HG03378 (cell line): ENCODE data around the gene ING5.

Experiments used
- ATAC-seq: cut with Tn5 transposase; IDR thresholded peaks from one replicate; pipeline ENCODE4 v1.9.1; 2021; ENCODE audit warnings: mild to moderate bottlenecking, moderate library complexity; ENCODE audit not compliant: unreplicated experiment

Gene ING5

DNA sequence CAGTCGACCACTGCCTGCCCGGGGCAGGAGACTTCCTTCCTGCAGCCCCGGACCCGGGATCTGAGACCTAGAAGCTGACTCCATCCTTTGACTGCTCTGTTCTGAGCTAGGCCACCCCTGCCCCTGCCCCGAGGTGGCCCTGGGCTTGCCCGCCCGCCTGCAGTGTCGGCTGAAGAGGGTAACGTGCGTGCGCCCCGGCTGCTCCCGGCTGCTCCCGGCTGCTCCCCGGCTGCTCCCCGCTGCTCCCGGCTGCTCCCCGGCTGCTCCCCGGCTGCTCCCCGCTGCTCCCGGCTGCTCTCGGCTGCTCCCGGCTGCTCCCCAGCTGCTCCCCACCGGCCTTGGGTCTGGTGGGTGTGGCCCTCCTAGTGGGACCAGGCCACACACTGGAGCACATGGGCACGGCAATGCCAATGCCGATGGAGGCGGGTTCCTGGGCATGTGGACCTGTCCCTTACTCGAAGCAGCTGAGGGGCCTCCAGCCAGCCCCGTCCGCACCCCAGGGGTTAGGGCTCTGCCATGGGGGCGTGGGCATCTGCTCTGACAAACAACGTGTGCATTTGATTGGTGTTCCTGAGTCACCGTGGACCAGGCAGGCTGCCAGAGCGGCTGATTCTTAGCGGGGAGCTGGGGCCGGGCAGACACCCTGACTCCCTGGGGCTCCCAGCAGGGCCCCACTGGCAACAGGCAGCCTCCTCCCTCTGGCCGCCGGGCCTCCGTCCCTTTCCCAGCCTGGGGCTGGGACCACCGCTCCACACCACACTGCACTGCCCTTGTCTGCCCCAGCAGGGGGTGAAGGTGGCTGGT lies 72.8 kb downstream of the ING5 start:
- ATAC-seq: no peak

DNA sequence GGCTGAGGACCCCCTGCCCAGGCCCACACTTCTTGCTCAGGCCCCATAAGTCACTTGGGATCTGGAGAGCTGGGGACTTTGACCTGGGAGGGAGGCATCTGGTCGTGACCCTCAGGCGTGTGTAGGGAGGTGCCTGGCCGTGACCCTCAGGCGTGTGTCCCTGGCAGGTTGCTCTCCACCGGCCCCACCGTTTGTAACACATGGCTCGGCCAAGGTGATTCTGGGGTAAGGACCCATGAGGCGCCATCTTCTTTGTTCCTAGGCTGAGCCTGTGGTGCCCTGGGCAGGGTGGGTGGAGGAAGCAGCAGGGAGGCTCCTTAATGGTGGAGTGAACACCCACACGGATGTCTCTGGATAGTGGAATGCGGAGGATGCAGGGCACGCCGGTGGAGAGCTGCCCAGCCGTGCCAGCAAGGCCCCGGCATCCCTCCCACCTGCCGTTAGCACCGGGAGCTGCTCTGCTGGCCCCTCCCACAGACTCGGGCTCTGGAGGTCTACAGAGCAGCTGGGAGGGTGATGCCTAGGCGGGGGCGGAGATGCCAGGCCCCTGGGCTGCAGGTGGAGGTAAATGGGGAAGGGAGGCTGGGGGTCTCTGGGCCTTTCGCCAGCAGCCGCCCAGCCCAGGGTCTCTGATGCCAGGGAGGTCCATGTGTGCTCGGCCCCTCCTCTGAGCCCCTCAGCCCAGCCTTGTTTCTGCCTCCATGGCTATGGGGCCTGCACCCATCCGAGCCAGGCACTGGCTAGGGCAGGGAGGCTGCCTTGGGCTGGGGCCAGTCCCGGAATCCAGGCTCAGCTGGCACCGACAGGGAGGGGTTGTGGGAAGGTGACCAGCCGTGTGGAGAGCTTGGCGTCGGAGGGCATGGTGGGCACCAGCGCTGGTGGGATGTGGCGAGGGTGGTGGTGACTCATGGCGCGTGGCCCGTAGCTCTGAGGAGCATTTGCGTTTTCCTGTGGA lies 73.7 kb downstream of the ING5 start:
- no peak for ATAC-seq

DNA sequence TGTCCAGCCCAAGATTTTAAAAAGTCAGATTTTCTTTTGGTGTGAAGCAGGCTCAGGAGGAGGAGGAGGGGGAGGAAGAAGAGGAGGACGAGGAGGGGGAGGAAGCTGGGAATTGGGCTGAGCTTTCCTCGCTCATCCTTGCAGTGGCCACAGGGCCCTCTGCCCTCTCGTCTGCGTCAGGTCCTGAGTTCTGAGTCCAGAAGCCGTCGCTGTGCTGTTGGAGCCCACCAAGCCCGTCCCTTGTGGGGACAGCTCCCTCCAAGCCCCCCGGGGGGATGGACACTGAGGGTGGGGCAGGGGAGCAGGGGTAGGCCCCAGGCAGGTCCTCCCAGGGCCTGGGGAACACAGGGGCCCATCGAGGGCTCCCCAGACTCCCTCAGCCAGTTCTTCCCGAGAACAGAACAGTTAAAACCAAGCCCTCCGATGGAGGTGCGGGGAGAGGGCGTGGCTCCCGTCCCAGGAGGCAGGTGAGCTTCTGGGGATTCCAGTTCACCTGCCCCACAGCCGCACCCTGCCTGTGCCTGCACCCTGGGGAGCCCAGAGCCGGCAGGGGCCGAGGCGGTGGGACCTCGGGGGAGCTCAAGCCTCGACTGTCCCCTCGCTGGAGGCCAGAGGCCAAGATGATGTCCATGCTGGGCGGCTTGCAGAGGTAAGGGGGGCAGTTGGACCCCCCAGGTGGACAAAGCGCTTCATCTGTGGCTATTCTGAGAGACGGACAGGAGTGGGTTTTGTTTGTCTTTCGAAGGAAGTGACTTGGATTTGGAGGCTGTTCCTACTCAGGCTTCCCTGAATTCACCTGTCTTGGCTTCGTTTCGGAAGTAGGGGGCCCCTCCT lies 74.7 kb downstream of the ING5 start, which contains the start of gene GAL3ST2:
GAL3ST2 (plus strand) TSS at position 487 of the 834 bp plus-strand sequence; CDS start at position 621, 134 bp downstream.
- ATAC-seq: no peak

DNA sequence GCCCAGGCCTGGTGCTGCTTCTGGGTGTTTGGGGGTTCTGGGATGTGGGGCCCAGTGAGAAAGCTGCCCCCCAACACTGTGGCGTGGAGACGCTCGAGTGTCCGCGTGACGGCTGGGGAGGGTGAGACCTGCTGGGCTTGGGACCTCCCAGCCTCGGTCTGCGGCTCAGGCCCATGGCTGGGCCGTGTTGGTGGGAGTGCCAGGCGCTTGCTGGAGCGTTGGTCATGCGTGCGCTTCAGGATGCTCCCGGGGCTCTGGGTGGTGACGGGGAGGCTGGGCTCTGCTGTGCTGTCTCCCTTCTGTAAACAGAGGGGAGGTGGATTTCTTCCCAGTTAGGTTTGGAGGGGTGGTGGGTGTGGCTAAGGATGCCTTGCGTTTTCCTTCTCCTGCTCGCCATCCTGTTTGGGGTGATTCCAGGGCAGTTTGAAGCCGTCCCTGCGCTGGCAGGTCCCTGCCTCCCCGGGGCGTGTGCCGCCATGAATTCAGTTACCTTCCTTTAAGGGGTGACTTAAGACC lies 75.4 kb downstream of the ING5 start:
- ATAC-seq: no peak

DNA sequence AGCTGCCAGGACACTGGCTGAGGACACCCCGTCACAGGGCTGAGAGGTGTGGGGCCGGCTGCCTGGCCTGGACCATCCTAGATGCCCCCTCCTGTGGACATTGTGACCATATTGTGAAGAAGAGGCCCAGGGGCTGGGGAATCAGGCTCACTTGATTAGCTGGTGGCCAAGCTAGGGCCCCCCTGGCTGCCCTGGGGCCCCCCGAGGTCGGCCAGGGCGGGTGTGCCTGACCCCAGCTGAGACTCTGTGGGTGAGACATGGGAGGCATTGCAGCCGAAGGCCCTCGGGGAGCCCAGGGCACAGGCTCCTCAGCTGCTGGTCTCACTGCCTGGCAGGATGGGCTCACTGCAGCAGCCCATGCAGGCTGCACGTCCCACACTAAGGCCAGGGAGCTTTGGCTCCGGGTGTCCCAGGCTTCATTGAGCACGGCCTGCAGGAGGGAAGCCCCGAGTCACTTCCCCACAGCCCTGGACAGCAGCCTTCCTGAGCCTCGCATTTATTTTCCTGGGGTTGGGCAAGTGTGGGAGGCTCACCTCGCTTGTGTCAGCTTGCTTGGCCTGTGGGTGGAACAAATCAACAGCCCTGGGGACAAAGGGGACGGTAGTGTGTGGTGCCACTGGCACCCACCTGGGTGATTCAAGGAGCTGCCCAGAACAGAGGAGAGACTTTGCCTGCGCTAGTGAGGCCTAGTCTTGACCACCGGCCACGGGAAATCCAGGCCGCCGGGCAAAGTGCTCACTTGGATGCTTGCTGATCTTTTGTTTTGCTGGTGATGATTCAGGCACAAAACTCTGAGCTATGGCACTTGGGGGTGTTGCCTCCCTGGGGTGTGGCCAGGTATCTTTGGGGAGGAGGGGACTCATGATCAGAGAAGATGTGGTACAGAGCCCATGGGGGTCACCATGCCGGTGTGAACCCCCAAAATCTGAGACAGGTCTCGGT lies 76.1 kb downstream of the ING5 start:
- no peak for ATAC-seq
